Measurements from ENCODE around the gene METTL26.
"Not testable (repeated sequence)": the region's sequence is repeated elsewhere in the genome, so short reads cannot be mapped to it uniquely, and the experiment has no call there.

The METTL26 gene

DNA sequence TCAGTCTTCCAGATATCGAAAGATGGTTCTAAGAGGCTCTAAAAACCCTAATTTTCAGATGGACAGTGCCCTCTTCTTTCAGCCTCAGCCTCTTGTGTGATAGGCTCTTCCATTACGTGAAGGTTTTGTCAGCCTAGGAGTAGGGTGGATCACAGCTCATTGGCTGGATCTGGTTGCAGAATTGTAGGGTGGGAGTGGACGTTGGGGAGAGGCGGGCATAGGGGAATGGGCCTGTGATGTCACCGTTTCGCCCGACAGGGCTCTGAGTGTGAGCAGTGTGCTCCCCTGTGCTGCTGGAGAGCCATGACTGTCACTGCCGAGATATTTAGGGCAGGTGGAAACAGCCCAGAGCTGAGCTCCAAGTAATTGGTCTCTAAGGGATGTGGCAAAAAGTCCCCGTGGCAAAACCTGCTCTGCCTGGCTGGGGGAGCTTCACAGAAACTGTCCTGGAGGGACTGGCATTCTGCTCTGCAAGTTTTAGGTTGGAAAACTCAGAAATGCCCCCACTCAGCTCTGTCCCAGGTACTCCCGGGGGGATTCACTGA, 11.5 kb downstream of the METTL26 start:
- DNase-seq = no peak

DNA sequence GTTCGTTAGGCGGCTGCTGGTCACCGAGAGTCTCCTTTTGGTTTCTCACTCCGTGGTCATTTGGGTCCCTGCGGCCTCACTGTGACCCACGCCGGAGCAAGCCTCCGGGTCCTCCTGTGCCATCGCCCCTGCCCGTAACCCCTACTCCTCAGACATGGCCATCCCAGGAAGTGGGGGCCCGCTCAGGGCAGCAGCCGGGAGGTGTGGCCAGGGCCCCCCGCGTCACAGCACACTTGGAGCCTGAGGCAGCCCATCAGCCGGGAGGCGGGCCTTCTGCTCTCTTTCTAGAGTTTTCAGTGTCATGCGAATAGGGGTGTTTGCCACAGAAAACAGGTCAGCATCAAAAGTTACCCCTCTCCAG, 13.2 kb downstream of the METTL26 start:
- no peak for DNase-seq

DNA sequence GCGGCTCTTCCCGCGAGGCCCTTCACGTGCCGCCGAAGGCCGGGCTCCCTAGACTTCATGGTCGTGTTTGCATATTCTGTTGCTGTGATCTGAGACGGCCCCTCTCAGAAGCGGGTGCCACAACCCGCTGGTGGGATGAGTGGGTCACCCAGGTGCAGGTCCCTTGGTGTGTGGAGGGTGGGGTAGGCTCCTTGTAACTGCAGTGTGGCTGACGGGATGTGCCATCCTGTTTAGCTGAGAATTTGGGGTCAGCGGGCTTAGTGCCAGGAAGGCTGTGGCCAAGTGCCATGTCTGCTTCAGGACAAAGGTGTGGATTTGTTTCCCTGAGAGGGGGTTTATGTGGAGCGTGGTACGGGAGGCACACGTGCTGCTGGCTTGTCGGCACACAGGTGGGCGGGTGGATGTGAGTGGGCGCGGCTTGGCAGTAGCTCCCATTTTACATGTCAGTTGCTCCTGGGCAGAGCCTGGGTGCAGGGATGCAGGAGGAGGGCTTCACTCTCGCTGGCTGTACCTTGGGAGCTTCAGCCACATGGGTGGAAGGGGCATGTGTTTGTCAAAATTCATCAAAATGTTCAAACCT, 14.5 kb downstream of the METTL26 start:
- no peak for DNase-seq

GRCh38 chr16:620700-621525, 15.2 kb downstream of the METTL26 start:
- DNase-seq = no peak

- no peak for DNase-seq
Measured at GRCh38 chr16:619476-620100, 16.5 kb downstream of the METTL26 start.

DNA sequence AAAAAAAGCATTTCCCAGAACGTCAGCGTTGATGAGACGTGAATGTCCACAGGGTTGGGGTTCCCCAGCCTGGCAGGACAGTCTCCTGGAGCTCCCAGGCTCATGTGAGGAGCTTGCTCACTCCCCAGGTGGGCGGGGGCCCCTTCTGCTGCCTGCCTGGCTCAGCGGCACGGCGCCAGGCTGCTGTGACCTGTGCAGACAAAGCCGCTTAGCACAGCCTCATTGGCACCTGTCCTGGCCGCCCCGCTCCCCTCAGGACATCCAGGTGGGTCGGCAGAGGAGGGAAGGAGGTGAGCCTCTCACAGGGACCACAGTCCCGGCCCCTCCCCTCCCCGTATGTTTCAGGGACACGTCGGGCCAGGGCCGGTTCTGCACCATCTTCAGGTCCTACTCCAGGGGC, 18.2 kb downstream of the METTL26 start:
- no peak for DNase-seq

GRCh38 chr16:616733-617586, 19.1 kb downstream of the METTL26 start:
- DNase-seq = no peak

DNA sequence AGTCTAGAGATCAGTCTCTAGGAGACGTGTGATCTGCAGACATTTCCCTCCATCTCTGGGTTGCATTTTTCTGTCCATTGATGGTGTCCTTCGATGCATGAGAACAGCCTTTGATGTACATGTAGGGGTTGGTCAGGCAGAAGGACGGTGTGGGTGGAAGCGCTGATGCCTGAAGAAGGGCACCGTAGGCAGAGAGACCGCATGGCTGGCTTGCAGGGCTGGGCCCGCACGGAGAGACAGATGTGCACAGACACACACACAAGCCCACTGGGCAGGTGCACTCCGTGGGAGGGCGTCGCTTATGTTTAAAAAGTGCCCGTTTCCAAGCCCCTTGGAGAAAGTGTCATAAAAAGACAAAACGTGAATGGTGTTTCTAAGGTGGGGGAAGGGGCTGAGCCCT, 21.0 kb downstream of the METTL26 start:
- DNase-seq = no peak

DNA sequence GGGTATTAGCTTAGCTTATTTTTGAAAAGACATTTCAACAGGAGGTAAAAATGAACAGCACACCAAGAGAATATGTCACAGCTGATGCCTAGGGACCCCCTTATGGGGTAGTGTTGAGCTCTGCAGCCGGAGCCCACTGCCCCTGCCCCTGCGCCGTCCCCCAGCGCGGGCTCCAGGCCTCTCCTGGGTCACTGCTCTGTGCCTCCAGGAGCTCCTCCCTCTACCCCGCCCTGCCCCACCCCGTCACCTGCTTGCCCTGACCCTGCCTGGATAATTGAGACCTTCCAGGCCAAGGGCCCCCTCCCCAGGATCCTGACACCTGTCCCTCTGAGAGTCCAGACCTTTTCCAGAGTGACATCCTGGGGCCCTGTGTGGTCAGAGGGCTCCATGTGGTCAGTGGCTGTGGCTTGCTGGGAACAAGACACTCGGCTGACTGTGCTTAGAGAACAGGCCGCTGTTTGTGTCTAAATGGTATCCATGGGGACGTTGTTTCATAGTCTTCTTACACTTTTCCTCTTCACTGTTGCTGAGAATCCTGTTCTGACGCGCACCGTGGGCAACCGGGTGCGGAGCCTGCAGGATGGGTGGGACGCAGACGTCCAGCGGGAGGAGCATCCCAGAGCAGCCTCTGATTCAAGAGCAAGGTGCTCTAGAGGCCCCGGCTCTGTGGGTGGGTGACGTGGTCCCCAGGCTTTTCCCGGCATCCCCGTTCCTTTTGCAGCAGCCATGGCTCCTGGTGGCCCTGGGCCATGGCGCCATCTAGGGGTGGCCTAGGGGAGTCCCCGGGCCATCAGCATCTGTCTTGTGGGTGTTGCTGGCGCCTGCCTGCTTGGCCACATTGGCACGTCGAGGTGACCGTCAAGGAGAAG, 25.4 kb downstream of the METTL26 start:
- DNase-seq = peak; percentile 49 to 57

DNA sequence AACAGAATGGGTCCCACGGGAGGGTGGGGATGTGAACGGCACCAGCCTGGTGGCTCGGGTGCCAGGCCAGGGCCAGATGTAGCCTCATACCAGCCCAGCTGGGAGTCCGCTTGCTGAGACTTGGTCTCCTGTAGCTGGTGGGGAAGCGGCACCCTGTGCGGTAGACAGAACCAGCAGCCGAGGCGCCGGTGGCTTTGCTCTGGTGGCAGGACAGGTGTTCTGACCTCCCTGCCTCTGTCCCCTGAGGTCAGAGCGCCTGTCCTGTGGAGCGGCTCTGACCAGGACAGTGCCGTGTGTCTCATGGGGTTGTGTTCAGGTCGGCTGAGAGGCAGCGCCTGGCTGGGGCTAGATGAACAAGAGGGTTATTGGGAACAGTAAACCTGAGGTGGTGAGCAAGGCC, 26.1 kb downstream of the METTL26 start:
- no peak for DNase-seq

- no peak for DNase-seq
Measured at GRCh38 chr16:609316-609715, 26.8 kb downstream of the METTL26 start.

- no peak for DNase-seq
Measured at GRCh38 chr16:608019-608418, 28.1 kb downstream of the METTL26 start.

GRCh38 chr16:606656-607307, 29.3 kb downstream of the METTL26 start:
- no peak for DNase-seq

DNA sequence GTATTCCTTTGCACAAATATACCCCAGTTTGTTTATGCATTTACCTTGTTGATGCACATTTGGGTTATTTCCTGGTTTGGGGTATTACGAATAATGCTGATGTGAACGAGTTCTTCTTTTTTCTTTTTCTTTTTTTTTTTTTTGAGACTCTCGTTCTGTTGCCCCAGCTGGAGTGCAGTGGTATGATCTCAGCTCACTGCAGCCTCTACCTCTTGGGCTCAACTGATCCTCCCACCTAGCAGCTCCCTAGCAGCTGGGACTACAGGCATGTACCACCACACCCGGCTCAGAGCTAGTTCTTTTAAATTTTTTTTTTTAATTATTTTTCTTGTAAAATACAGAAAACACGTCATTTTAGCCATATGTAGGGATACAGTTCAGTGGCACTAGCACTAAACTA, 32.2 kb downstream of the METTL26 start:
- no peak for DNase-seq

GRCh38 chr16:600781-601180, 35.3 kb downstream of the METTL26 start:
- DNase-seq = no peak

DNA sequence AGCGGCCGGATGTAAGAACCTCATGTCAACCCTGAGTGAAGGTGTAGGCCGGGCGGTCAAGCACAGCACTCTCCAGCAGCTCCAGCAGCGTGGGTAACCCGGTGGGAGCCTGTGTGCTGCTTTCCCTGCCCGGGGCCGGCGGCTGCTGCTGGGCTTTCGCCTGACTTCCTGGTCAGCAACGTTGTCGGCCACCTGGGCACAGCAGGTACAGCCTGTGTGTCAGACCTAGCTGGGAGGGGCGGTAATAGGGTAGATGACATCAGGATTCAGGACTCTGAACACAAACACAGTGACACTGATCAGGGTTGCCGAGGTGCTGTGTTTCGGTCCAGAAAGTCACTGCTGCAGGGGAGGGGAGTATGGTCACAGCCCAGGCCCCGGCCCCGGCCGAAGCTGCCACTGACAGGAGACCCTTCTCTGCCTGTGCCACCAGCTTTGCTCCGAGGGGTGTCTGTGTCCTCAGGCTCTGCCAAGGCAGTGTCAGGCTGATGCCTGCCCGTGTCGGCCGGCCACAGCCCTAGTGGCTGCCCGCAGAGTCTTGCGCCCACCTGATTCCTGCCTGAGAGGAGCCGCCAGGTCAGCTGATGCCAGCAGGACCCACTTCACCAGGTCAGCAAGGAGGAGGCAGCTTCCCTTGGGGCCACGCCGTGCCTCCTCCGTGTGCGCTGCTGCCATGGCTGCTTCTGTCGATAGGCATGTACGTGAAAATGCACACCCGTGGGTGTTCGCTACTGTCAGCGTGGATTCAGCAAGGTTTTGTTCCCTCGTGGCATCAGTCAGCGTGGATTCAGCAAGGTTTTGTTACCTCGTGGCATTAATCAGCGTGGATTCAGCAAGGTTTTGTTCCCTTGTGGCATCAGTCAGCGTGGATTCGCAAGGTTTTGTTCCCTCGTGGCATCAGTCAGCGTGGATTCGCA, 37.0 kb downstream of the METTL26 start:
- DNase-seq = no peak

DNA sequence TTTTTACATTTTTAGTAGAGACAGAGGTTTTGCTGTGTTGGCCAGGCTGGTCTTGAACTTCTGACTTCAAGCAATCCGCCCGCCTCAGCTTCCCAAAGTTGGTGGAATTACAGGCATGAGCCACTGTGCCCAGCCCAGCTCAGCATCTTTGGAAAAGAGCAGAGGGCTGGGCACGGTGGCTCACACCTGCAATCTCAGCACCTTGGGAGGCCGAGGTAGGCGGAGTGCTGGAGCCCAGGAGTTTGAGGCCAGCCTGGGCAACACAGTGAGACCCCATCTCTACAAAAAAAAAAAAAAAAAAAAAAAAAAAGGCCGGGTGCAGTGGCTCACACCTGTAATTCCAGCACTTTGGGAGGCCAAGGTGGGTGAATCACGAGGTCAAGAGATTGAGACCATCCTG, 38.5 kb downstream of the METTL26 start:
- DNase-seq = not testable (repeated sequence)

DNA sequence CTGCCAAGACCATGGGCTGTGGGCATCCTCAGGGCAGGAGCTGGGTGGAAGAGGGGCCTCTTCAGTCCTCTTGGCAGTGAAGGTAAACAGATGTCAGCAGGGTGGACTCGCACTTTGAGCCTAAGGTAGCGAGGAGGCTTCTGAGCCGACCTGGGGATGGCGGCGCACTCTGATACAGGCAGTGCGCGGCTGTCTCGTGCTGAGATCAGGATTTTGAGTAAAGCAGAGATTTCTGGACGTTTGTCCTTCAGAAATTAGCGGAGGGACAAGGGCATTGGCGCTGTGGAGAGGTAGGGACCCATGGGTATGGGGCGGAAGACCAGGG, 39.4 kb downstream of the METTL26 start:
- no peak for DNase-seq

DNA sequence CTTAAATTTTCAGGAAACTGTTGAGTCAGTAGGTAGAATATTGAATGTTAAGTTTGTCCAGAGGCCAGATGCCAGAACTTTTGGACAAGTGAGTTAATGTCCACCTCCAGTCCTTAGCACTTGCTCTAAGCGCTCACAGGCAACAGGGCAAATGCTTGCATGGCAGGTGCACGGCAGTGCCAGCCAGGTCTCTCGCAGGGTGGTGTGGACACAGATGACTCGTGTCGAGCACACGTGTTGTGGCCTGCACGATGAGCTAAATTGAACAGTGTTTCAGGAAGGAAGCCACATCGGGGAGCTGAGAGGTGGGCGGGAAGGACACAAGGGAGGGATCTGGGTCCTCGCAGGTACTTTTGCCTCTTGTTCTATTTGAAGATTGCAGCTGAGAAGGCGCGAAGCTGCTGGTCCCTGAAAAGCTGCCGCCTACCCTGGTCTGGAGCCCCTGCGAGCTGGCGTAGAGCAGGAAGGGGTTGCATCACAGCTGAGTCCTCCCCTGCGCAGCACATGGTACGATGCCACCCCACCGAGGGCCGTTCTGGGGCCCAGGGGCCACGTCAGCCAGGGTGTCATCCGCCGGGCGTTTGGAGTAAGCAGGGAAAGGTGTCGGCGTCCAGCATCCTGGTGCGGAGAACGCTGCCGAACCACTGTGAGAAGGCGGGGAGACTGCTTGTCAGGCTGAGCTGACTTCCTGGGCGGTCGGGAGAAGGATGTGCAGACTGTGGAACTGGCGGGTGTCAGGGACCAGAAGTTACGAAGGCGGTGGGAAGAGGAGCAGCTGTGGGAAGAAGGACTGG, 40.0 kb downstream of the METTL26 start:
- no peak for DNase-seq

DNA sequence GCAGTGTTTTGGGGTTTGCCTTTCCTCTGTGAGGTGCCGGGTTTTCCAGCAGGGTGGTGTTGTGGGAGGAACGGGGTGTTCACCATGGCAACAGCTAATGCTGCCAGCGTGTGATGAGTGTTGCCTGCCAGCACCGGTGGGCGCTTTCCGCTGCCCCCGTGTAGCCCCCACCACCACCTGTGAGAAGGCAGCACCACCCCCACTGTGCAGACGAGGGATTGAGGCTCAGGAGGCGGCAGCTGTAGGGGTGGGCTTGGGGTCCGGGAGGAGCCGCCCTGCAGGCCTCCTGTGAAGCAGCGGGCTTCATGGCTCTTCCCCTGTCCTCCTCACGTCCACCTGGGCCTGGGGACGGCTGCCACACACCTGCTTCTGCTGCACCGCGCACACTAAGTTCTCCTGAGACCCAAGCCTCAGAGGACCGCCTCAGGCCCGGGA, 41.0 kb downstream of the METTL26 start:
- DNase-seq = no peak

Measured in CD4-positive, alpha-beta T cell treated with Interleukin-4 for 1 hour (primary cell).